Measurements from ENCODE around the gene SCGN. TPM values are rescaled to one million over a fixed set of nuclear protein-coding genes. Genes with fewer than 3 reads are reported as not detected.

SCGN gene
- total RNA-seq, 1 donor from 2014 or later: not detected

DNA sequence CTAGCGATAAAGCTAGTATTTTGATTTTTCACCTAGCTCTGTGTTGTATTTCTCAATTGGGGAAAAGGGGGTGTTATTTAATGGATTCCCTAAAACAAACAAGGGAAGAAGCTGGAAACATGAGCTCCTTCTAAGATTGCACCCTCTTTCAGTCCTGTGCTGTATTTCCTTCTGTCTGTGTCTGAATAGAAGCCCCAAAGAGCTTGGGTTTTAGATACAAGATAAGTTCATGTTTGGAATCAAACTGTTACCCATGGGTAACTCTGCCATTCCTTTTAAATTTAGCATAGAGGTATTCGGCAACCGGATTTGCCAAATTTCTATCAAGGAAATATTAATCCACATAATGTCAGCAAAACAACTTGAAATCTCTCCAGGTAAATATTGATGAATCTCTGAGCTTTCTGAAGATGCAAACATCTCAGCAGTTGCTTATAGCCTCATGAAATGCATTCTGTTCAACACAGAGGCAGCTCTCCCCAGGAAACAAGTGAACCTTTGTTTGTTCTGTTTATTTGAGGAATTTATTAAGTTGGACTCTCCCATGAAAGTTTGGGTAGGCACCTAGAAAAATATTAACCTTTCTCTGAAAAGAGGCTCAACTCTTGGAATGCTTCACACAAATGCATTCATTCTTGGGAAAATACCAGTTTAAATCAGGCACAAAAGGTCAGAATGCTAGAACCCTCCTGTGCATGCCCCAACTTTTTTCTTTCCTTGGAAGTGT lies 9.9 kb upstream of the SCGN start:
- TF ChIP-seq, protein P1, sequence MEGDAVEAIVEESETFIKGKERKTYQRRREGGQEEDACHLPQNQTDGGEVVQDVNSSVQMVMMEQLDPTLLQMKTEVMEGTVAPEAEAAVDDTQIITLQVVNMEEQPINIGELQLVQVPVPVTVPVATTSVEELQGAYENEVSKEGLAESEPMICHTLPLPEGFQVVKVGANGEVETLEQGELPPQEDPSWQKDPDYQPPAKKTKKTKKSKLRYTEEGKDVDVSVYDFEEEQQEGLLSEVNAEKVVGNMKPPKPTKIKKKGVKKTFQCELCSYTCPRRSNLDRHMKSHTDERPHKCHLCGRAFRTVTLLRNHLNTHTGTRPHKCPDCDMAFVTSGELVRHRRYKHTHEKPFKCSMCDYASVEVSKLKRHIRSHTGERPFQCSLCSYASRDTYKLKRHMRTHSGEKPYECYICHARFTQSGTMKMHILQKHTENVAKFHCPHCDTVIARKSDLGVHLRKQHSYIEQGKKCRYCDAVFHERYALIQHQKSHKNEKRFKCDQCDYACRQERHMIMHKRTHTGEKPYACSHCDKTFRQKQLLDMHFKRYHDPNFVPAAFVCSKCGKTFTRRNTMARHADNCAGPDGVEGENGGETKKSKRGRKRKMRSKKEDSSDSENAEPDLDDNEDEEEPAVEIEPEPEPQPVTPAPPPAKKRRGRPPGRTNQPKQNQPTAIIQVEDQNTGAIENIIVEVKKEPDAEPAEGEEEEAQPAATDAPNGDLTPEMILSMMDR (IDR thresholded peaks at IDR 0.05): no peak
- H3K4me3 Mint-ChIP-seq (ENCODE audit: unreplicated experiment): no peak overlapping the region
- H3K9me3 Mint-ChIP-seq (ENCODE audit: unreplicated experiment): no peaks in the 10 kb centered on the region
- no peaks in the 10 kb centered on the region for H3K36me3 Mint-ChIP-seq (ENCODE audit: unreplicated experiment)
- H3K27me3 Mint-ChIP-seq (ENCODE audit: unreplicated experiment): peaks cover 69% of the 10 kb centered on the region
- DNase-seq (ENCODE audit: extremely low spot score, unreplicated experiment): no peak
- H3K4me1 Mint-ChIP-seq (ENCODE audit: unreplicated experiment): no peaks in the 10 kb centered on the region
- no peak overlapping the region for H3K27ac Mint-ChIP-seq (ENCODE audit: unreplicated experiment)

- H3K27me3 Mint-ChIP-seq (ENCODE audit: unreplicated experiment): peaks cover 69% of the 10 kb centered on the region
- no peaks in the 10 kb centered on the region for H3K36me3 Mint-ChIP-seq (ENCODE audit: unreplicated experiment)
- H3K4me3 Mint-ChIP-seq (ENCODE audit: unreplicated experiment): no peak overlapping the region
- TF ChIP-seq, protein P1 (IDR thresholded peaks at IDR 0.05): no peak
- no peaks in the 10 kb centered on the region for H3K4me1 Mint-ChIP-seq (ENCODE audit: unreplicated experiment)
- no peak for DNase-seq (ENCODE audit: extremely low spot score, unreplicated experiment)
- H3K27ac Mint-ChIP-seq (ENCODE audit: unreplicated experiment): no peak overlapping the region
- no peaks in the 10 kb centered on the region for H3K9me3 Mint-ChIP-seq (ENCODE audit: unreplicated experiment)
These were observed 9.2 kb upstream of the SCGN start for GRCh38 chr6:25642667-25643328.

DNA sequence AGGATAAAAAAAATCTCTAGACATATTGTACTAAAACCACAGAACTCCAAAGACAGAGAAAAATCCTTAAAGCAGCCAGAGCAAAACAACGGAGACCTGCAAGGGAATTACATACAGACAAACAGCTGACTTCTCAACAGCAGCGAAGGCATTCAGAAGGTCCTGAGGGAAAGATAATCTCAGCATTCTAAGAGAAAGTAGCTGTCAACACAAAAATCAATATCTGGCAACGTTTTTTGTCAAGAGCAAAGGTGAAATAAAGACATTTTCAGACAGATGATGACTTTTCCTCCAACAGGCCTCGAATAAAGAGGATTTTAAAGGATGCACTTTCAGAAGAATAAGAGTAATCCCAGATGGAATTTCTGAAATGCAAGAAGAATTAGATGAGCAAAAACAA lies 6.1 kb upstream of the SCGN start:
- no peak for DNase-seq (ENCODE audit: extremely low spot score, unreplicated experiment)
- no peak overlapping the region for H3K4me3 Mint-ChIP-seq (ENCODE audit: unreplicated experiment)
- H3K9me3 Mint-ChIP-seq (ENCODE audit: unreplicated experiment): no peaks in the 10 kb centered on the region
- peaks cover 71% of the 10 kb centered on the region for H3K27me3 Mint-ChIP-seq (ENCODE audit: unreplicated experiment)
- no peaks in the 10 kb centered on the region for H3K4me1 Mint-ChIP-seq (ENCODE audit: unreplicated experiment)
- TF ChIP-seq, protein P1 (IDR thresholded peaks at IDR 0.05): no peak
- no peaks in the 10 kb centered on the region for H3K36me3 Mint-ChIP-seq (ENCODE audit: unreplicated experiment)
- no peak overlapping the region for H3K27ac Mint-ChIP-seq (ENCODE audit: unreplicated experiment)

GRCh38 chr6:25649611-25650010 lies 2.4 kb upstream of the SCGN start:
- no peak for DNase-seq (ENCODE audit: extremely low spot score, unreplicated experiment)
- TF ChIP-seq, protein P1 (IDR thresholded peaks at IDR 0.05): no peak
- Mint-ChIP-seq H3K4me3 (ENCODE audit: unreplicated experiment) (no peak overlapping the region), H3K27ac (ENCODE audit: unreplicated experiment) (no peak overlapping the region), H3K27me3 (ENCODE audit: unreplicated experiment) (peaks cover 61% of the 10 kb centered on the region), H3K4me1 (ENCODE audit: unreplicated experiment) (no peaks in the 10 kb centered on the region), H3K36me3 (ENCODE audit: unreplicated experiment) (no peaks in the 10 kb centered on the region), H3K9me3 (ENCODE audit: unreplicated experiment) (no peaks in the 10 kb centered on the region)

DNA sequence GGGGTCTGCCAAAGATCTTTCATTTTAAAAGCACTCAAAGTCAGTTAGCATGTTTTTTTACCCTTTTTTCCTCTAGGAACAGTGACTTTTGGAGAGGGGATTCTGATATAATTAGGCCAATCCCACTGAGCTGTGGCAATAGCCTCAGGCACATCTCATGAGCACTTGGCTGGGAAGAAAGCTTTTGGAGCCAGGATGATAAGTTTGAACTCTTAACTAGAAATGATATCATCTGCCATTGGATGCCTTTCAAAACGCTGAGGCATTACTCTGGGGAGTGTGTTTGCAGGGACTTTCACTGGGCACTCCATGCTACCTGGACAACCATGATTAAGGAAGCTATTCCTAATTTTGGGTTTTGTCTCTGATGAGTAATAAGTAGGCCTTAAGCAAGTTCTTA lies 3.7 kb downstream of the SCGN start:
- Mint-ChIP-seq H3K4me3 (ENCODE audit: unreplicated experiment) (no peak overlapping the region), H3K36me3 (ENCODE audit: unreplicated experiment) (no peaks in the 10 kb centered on the region), H3K27me3 (ENCODE audit: unreplicated experiment) (peaks cover 22% of the 10 kb centered on the region), H3K4me1 (ENCODE audit: unreplicated experiment) (no peaks in the 10 kb centered on the region), H3K9me3 (ENCODE audit: unreplicated experiment) (no peaks in the 10 kb centered on the region), H3K27ac (ENCODE audit: unreplicated experiment) (no peak overlapping the region)
- no peak for DNase-seq (ENCODE audit: extremely low spot score, unreplicated experiment)
- TF ChIP-seq, protein P1 (IDR thresholded peaks at IDR 0.05): no peak
